Heart left ventricle (tissue), 16 donors: ENCODE results near the gene REPS2. TPM values are rescaled to one million over a fixed set of nuclear protein-coding genes. Genes with fewer than 3 reads are reported as not detected.

Experiments
- ATAC-seq, 4 donors: fragments of 200-7000 bp; cut with Tn5 transposase; one replicate each; pipeline ENCODE4 v1.9.1; 2020 to 2022; ENCODE audit warnings: moderate library complexity in 4 of 4, mild to moderate bottlenecking in 3 of 4, moderate number of reproducible peaks in 1 of 4
- DNase-seq, 5 donors: peaks; one replicate each; pipeline ENCODE4 v3.0.0-alpha.2; 2020
- H3K27ac ChIP-seq, 12 donors: fragments of 200-600 bp; sonication (generic) in 4 of 12; one replicate each; pipeline versions ENCODE4 v1.5.0 to v1.8.0; 2016 to 2022; ENCODE audit warnings: mild to moderate bottlenecking in 2 of 12
- H3K27me3 ChIP-seq, 9 donors: fragments of 200-600 bp; sonication (generic) in 2 of 9; one replicate each; pipeline versions ENCODE4 v1.5.1 to v1.8.0; 2016 to 2022; ENCODE audit warnings: mild to moderate bottlenecking in 3 of 9
- H3K36me3 ChIP-seq, 9 donors: fragments of 200-600 bp; sonication (generic) in 2 of 9; one replicate each; pipeline versions ENCODE4 v1.5.0 to v1.8.0; 2018 to 2022; ENCODE audit warnings: mild to moderate bottlenecking in 2 of 9
- H3K4me1 ChIP-seq, 12 donors: fragments of 200-600 bp; sonication (generic) in 4 of 12; one replicate each; pipeline versions ENCODE4 v1.5.0 to v1.8.0; 2016 to 2022; ENCODE audit warnings: mild to moderate bottlenecking in 3 of 12
- H3K4me3 ChIP-seq, 12 donors: fragments of 200-600 bp; sonication (generic) in 4 of 12; one replicate each; pipeline versions ENCODE4 v1.5.0 to v1.8.0; 2017 to 2022; ENCODE audit warnings: mild to moderate bottlenecking in 9 of 12, moderate library complexity in 4 of 12
- H3K9me3 ChIP-seq, 12 donors: fragments of 200-600 bp; sonication (generic) in 4 of 12; one replicate each; pipeline versions ENCODE4 v1.5.0 to v1.8.0; 2016 to 2022; ENCODE audit warnings: mild to moderate bottlenecking in 1 of 12
- POLR2A ChIP-seq, 2 donors: fragments of 450-650 bp; IDR thresholded peaks; one replicate each; pipeline ENCODE4 v1.6.1; 2017; ENCODE audit warnings: antibody characterized with exemption in 2 of 2, mild to moderate bottlenecking in 2 of 2, moderate library complexity in 2 of 2
- WGBS, 4 donors: extraction: QIAGEN DNeasy Blood & Tissue Kit in 2 of 4; methylation state at CpG; one replicate each; pipeline versions ENCODE4 v1.1.5 to v1.1.7; 2013 to 2018; 5-methylcytosine and 5-hydroxymethylcytosine counted together
- intact Hi-C, 10 donors: fragments of 100-400 bp; cut with DNase I; formaldehyde crosslinking; loops; one replicate each; pipeline versions ENCODE4 v1.11.1 to v1.14.2; 2022
- polyA plus RNA-seq, 2 donors: library from polyadenylated mRNA; stranded (reverse); fragments of 200-250 nt; gene quantifications; one replicate each; pipeline ENCODE4 v1.2.3, GENCODE V29; 2013
- total RNA-seq, 9 donors: library from RNA; depleted of rRNA in 2 of 9; stranded (reverse); fragments of >200 nt in 2 of 9; fragmentation: NEBNext Ultra II Directional in 3 of 9; extraction: Animal tissue kit (Norgen Biotek cat#: 25700) in 3 of 9; gene quantifications; one replicate each; pipeline versions ENCODE4 v1.1.0 to v1.2.4, GENCODE V29; 2016 to 2023
- TF ChIP-seq, protein P1 (sequence below), 12 donors: fragments of 200-600 bp; sonication (generic) in 4 of 12; IDR thresholded peaks; one replicate each; pipeline versions ENCODE4 v1.5.0 to v1.8.0; 2018 to 2022; ENCODE audit warnings: antibody characterized with exemption in 12 of 12, mild to moderate bottlenecking in 5 of 12
- donor health status: ischemic (EF 13 %, LVEDD 7.1; RV severe dilation, severe dysfunction).
- donor health status: healthy with polysubstance abuse.
- donor health status: DM: no; HTN: yes; CAD: no.
- donor health status: DM: no; HTN: no; CAD: no.
- donor health status: ischemic (EF 25% LVEDD 6.9; RV normal size, moderate dysfunction).
- donor health status: ischemic (EF 25% LVEDD 5.7; RV mildly dilated, moderate dysfunction).
- donor health status: healthy.
- donor health status: DM: yes; HTN: yes; CAD: no.
- donor health status: ischemic (EF 35%, LVEDD 5.7; RV mildly dilated, moderate dysfunction).
- donor health status: nonischemic (EF 11% LVEDD 7.7; RV severe dilation, severe dysfunction).
- donor health status: DM: yes; HTN: yes; CAD: no.
- donor health status: PGD.
- donor health status: ischemic (EF 29% LVEDD 5.4; RV normal size, mild dysfunction).
- donor health status: nonischemic (EF 23%, LVEDD 6.1; RV moderate dilation, normal function).

REPS2 gene
- total and polyA plus RNA-seq, 11 donors, result 0.89 to 11.9 (median 6.5) TPM

DNA sequence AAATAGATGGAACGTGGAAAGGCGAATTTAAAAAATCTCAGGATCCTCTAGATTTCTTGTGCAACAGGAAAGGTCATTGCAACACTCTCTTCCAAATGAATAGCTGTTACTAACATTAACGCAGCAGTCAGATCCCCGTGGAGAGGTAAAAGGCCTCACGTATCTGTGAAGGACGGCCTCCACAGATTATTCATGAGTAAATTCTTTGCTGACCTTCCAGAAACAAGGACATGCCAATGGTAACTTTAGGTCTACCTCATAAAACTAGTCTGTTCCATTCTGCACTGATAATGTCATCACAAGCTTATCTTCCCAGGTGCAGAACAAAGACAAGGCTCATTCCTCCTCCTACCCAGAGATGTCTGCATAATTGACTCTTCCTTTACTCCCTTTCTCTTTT lies 16.1 kb upstream of the REPS2 start:
- Histone ChIP-seq H3K4me3 (no peak overlapping the region), H3K9me3 (no peaks in the 10 kb centered on the region), H3K36me3 (no peaks in the 10 kb centered on the region), H3K27ac (no peak overlapping the region), H3K27me3 (peaks cover 0 to 45% (median 0%) of the 10 kb centered on the region in 9 donors), H3K4me1 (no peaks in the 10 kb centered on the region)
- TF ChIP-seq POLR2A (IDR thresholded peaks at IDR 0.05), result no peak
- TF ChIP-seq, protein P1, sequence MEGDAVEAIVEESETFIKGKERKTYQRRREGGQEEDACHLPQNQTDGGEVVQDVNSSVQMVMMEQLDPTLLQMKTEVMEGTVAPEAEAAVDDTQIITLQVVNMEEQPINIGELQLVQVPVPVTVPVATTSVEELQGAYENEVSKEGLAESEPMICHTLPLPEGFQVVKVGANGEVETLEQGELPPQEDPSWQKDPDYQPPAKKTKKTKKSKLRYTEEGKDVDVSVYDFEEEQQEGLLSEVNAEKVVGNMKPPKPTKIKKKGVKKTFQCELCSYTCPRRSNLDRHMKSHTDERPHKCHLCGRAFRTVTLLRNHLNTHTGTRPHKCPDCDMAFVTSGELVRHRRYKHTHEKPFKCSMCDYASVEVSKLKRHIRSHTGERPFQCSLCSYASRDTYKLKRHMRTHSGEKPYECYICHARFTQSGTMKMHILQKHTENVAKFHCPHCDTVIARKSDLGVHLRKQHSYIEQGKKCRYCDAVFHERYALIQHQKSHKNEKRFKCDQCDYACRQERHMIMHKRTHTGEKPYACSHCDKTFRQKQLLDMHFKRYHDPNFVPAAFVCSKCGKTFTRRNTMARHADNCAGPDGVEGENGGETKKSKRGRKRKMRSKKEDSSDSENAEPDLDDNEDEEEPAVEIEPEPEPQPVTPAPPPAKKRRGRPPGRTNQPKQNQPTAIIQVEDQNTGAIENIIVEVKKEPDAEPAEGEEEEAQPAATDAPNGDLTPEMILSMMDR (IDR thresholded peaks at IDR 0.05), result no peak
- WGBS, 4 donors, result 72 to 84% (median 78%) methylated on average over 6 of the region's 6 CpGs
- DNase-seq (no peak), ATAC-seq (no peak)
- intact Hi-C loops, result no loop called here

DNA sequence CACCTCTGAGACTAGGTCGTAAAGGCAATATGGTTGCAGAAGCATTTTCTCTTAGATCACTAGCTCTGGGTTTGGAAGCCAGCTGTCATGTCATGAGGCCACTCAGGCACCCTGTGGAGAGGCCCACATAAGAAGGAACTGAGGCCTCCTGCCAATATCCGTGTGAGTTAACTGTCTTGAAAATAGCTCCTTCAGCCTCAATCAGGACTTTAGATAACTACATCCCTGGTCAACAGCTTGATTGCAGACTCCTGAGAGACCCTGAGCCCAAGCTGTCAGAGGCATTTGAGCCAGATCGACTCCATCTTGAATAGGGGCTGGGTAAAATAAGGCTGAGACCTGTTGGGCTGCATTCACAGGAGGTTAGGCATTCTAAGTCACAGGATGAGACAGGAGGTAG lies 15.1 kb upstream of the REPS2 start:
- no peaks in the 10 kb centered on the region for H3K9me3 ChIP-seq
- no peak overlapping the region for H3K4me3 ChIP-seq
- WGBS, 4 donors, result 31 to 53% (median 45%) methylated on average over 3 of the region's 3 CpGs
- no peak for ATAC-seq
- intact Hi-C loops, result no loop called here
- TF ChIP-seq, protein P1 (IDR thresholded peaks at IDR 0.05), result no peak
- no peak for TF ChIP-seq POLR2A (IDR thresholded peaks at IDR 0.05)
- no peaks in the 10 kb centered on the region for H3K36me3 ChIP-seq
- H3K27ac ChIP-seq, result no peak overlapping the region
- H3K27me3 ChIP-seq, result peaks cover 0 to 45% (median 0%) of the 10 kb centered on the region in 9 donors
- no peak for DNase-seq
- H3K4me1 ChIP-seq, result no peaks in the 10 kb centered on the region

DNA sequence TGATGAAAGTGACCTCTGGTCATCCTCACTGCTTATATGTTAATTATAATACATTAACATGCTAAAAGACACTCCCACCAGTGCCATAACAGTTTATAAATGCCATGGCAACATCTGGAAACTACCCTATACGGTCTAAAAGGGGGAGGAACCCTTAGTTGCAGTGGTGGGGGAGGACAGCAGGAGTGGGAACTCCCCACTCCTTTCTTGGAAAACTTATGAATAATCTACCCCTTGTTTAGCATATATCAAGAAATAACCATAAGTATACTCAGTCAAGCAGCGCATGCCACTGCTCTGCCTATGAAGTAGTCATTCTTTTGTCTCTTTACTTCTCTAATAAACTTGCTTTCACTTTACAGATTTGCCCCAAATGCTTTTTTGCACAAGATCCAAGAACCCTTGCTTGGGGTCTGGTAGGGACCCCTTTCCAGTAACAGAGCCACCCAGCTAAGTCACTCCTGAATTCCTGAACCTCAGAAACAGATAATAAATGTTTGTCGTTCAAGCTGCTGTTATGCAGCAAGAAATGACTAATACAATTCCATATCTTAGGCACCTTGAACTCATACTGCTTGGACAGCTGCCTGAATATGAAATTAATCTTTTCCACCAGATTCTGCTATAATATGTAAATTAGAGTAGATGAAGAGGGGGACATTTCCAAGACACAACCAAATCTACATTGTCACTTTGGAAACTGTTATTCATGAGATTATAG lies 14.4 kb upstream of the REPS2 start:
- no peak for TF ChIP-seq POLR2A (IDR thresholded peaks at IDR 0.05)
- TF ChIP-seq, protein P1 (IDR thresholded peaks at IDR 0.05), result no peak
- Histone ChIP-seq H3K36me3 (no peaks in the 10 kb centered on the region), H3K27me3 (peaks cover 0 to 39% (median 0%) of the 10 kb centered on the region in 9 donors), H3K9me3 (no peaks in the 10 kb centered on the region), H3K4me3 (no peak overlapping the region), H3K27ac (no peak overlapping the region), H3K4me1 (no peaks in the 10 kb centered on the region)
- ATAC-seq (no peak), DNase-seq (no peak)
- intact Hi-C loops, result no loop called here
- 57 to 85% (median 62%) methylated on average over 3 of the region's 3 CpGs for WGBS, 4 donors

DNA sequence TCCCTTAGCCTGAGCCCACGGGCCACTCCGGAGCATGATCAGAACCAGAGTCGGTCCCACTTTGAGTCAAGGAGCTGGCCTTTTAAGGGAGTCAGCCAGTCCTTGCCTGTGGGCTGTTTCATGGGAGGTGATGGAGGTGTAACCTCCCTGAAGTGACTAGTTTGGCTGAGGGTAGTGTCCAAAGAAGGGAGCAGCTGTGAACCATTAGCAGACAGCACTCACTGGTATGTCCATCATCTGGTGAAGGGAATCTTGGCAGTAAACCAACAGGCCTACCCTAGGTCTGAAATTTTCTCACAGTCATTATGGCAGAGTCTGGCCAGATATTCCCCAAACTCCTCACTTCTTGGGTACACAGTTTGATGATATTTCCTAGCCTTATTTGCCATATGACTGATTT lies 12.3 kb upstream of the REPS2 start:
- Histone ChIP-seq H3K27ac (no peak overlapping the region), H3K9me3 (peaks cover 0 to 11% (median under 1%) of the 10 kb centered on the region in 12 donors), H3K4me3 (no peak overlapping the region), H3K36me3 (no peaks in the 10 kb centered on the region), H3K4me1 (no peaks in the 10 kb centered on the region), H3K27me3 (peaks cover 0 to 22% (median 0%) of the 10 kb centered on the region in 9 donors)
- intact Hi-C loops, result no loop called here
- 67 to 86% (median 78%) methylated on average over 3 of the region's 3 CpGs for WGBS, 4 donors
- no peak for ATAC-seq
- DNase-seq, result no peak
- TF ChIP-seq POLR2A (IDR thresholded peaks at IDR 0.05), result no peak
- TF ChIP-seq, protein P1 (IDR thresholded peaks at IDR 0.05), result no peak
